ENCODE data around the gene SLC6A5.

- TF ChIP-seq CTCF (IDR thresholded peaks at IDR 0.05; ENCODE audit: low read depth, low read length) (no peak), EZH2phosphoT487 (IDR thresholded peaks at IDR 0.05; ENCODE audit: low read depth) (no peak)
These were observed 2.0 kb downstream of the SLC6A5 start for GRCh38 chr11:20601221-20601914.

Measured in OCI-LY3 (cell line).